ENCODE data around the gene CLIC4.
A peak's percentile ranks its signal among the peaks of the same experiment; 100 is the strongest.
"Not testable (repeated sequence)": the region's sequence is repeated elsewhere in the genome, so short reads cannot be mapped to it uniquely, and the experiment has no call there.

The CLIC4 gene

DNA sequence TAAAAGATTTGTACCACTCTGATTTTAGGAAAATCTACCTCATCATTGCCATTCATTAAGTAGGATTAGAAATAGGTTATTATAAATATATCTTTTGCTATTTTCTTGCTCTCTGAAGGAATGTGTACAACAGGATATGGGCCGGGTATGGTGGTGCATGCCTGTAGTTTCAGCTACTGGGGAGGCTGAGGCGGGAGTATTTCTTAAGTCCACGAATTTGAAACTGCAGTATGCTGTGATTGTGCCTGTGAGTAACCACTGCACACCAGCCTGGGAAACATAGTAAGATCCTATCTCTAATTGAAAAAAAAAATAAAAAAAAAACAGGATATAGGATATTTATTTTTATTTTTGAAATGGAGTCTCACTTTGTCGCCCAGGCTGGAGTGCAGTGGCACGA is 50.0 kb downstream of the CLIC4 start:
- H3K79me2 ChIP-seq (ENCODE audit: control insufficient read depth, insufficient read depth, low read length, unreplicated experiment): peaks cover 69% of the 10 kb centered on the region

DNA sequence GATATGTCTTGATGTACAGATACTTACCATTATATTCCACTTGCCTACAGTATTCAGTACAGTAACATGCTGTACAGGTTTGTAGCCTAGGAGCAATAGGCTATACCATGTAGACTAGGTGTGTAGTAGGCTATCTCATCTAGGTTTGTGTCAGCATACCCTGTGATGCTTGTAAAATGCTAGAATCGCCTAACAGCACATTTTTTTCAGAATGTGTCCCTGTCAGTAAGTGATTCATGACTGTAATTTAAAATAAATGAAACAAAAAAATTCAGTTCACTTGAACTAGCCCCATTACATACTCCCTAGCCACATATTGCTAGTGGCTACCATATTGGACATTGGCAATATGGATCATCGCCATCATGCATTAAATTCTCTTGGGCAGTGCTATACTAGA is 51.3 kb downstream of the CLIC4 start:
- Histone ChIP-seq H3K27ac (ENCODE audit: low read depth, low read length) (no peak overlapping the region), H3K4me1 (ENCODE audit: control insufficient read depth, insufficient read depth, low read length, unreplicated experiment) (peaks cover 31% of the 10 kb centered on the region), H2AFZ (ENCODE audit: low read length, unreplicated experiment) (no peak overlapping the region), H3K27me3 (ENCODE audit: insufficient read depth, low read length) (no peaks in the 10 kb centered on the region), H3K79me2 (ENCODE audit: control insufficient read depth, insufficient read depth, low read length, unreplicated experiment) (peaks cover 64% of the 10 kb centered on the region), H3K4me3 (ENCODE audit: low read depth, low read length) (no peak overlapping the region), H3K36me3 (ENCODE audit: insufficient read depth, low read length) (peaks cover 10% of the 10 kb centered on the region)

More for the DNA sequence above, 50.0 kb downstream of the CLIC4 start:
- Histone ChIP-seq H3K36me3 (ENCODE audit: insufficient read depth, low read length) (peaks cover 10% of the 10 kb centered on the region), H3K4me3 (ENCODE audit: low read depth, low read length) (no peak overlapping the region), H2AFZ (ENCODE audit: low read length, unreplicated experiment) (no peak overlapping the region), H3K4me1 (ENCODE audit: control insufficient read depth, insufficient read depth, low read length, unreplicated experiment) (peaks cover 28% of the 10 kb centered on the region), H3K27me3 (ENCODE audit: insufficient read depth, low read length) (no peaks in the 10 kb centered on the region), H3K27ac (ENCODE audit: low read depth, low read length) (peak overlapping the region; percentile 98)

GRCh38 chr1:24799242-24799641 is 54.0 kb downstream of the CLIC4 start:
- Histone ChIP-seq H3K36me3 (ENCODE audit: insufficient read depth, low read length) (peaks cover 10% of the 10 kb centered on the region), H3K79me2 (ENCODE audit: control insufficient read depth, insufficient read depth, low read length, unreplicated experiment) (peaks cover 62% of the 10 kb centered on the region)

GRCh38 chr1:24801176-24801575 is 55.9 kb downstream of the CLIC4 start:
- Histone ChIP-seq H3K4me1 (ENCODE audit: control insufficient read depth, insufficient read depth, low read length, unreplicated experiment) (peaks cover 39% of the 10 kb centered on the region), H3K4me3 (ENCODE audit: low read depth, low read length) (no peak overlapping the region), H2AFZ (ENCODE audit: low read length, unreplicated experiment) (no peak overlapping the region), H3K27ac (ENCODE audit: low read depth, low read length) (no peak overlapping the region), H3K36me3 (ENCODE audit: insufficient read depth, low read length) (peaks cover 10% of the 10 kb centered on the region), H3K79me2 (ENCODE audit: control insufficient read depth, insufficient read depth, low read length, unreplicated experiment) (peaks cover 54% of the 10 kb centered on the region), H3K27me3 (ENCODE audit: insufficient read depth, low read length) (no peaks in the 10 kb centered on the region)

More at GRCh38 chr1:24799242-24799641, 54.0 kb downstream of the CLIC4 start:
- not testable (repeated sequence) for H3K27ac ChIP-seq (ENCODE audit: low read depth, low read length); H3K4me3 ChIP-seq (ENCODE audit: low read depth, low read length); H2AFZ ChIP-seq (ENCODE audit: low read length, unreplicated experiment); H3K27me3 ChIP-seq (ENCODE audit: insufficient read depth, low read length)
- peaks cover 36% of the 10 kb centered on the region for H3K4me1 ChIP-seq (ENCODE audit: control insufficient read depth, insufficient read depth, low read length, unreplicated experiment)

DNA sequence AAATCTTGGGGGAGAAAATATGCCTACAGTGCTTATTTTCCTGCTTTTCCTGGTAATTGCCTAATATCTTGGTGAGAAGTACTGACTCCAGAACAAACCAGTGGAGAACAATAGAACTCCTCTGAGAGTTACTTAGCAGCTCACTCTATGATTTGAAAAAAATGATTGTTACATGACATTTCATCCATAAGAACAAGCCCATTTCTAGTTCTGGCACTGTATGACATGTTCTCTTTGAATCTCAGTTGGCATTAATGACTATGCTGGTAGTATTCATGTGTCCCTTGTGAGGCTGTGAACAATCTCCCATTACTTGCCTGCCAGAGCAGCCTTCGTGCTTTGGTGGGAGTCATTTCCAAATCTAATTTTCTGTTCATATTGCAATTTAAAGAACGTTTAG is 58.0 kb downstream of the CLIC4 start:
- no peaks in the 10 kb centered on the region for H3K27me3 ChIP-seq (ENCODE audit: insufficient read depth, low read length)
- peaks cover 39% of the 10 kb centered on the region for H3K4me1 ChIP-seq (ENCODE audit: control insufficient read depth, insufficient read depth, low read length, unreplicated experiment)
- H2AFZ ChIP-seq (ENCODE audit: low read length, unreplicated experiment): no peak overlapping the region
- no peak overlapping the region for H3K4me3 ChIP-seq (ENCODE audit: low read depth, low read length)
- H3K27ac ChIP-seq (ENCODE audit: low read depth, low read length): peak overlapping the region; percentile 53
- H3K36me3 ChIP-seq (ENCODE audit: insufficient read depth, low read length): peaks cover 2% of the 10 kb centered on the region
- H3K79me2 ChIP-seq (ENCODE audit: control insufficient read depth, insufficient read depth, low read length, unreplicated experiment): peaks cover 51% of the 10 kb centered on the region

- Histone ChIP-seq H3K4me1 (ENCODE audit: control insufficient read depth, insufficient read depth, low read length, unreplicated experiment) (peaks cover 39% of the 10 kb centered on the region), H3K79me2 (ENCODE audit: control insufficient read depth, insufficient read depth, low read length, unreplicated experiment) (peaks cover 56% of the 10 kb centered on the region), H3K27ac (ENCODE audit: low read depth, low read length) (peak overlapping the region; percentile 53)
Measured at GRCh38 chr1:24803987-24804530, 58.8 kb downstream of the CLIC4 start.

GRCh38 chr1:24805534-24806301 is 60.5 kb downstream of the CLIC4 start:
- Histone ChIP-seq H3K4me3 (ENCODE audit: low read depth, low read length) (peak overlapping the region; percentile 46; the same call in 1 of the 2 replicates), H3K27ac (ENCODE audit: low read depth, low read length) (peak overlapping the region; percentile 43), H2AFZ (ENCODE audit: low read length, unreplicated experiment) (no peak overlapping the region), H3K27me3 (ENCODE audit: insufficient read depth, low read length) (no peaks in the 10 kb centered on the region), H3K36me3 (ENCODE audit: insufficient read depth, low read length) (no peaks in the 10 kb centered on the region; the same call in 1 of the 2 replicates), H3K79me2 (ENCODE audit: control insufficient read depth, insufficient read depth, low read length, unreplicated experiment) (peaks cover 67% of the 10 kb centered on the region), H3K4me1 (ENCODE audit: control insufficient read depth, insufficient read depth, low read length, unreplicated experiment) (peaks cover 39% of the 10 kb centered on the region)

More at GRCh38 chr1:24803987-24804530, 58.8 kb downstream of the CLIC4 start:
- H3K27me3 ChIP-seq (ENCODE audit: insufficient read depth, low read length): no peaks in the 10 kb centered on the region
- no peak overlapping the region for H3K4me3 ChIP-seq (ENCODE audit: low read depth, low read length)
- no peaks in the 10 kb centered on the region; the same call in 1 of the 2 replicates for H3K36me3 ChIP-seq (ENCODE audit: insufficient read depth, low read length)
- no peak overlapping the region for H2AFZ ChIP-seq (ENCODE audit: low read length, unreplicated experiment)

DNA sequence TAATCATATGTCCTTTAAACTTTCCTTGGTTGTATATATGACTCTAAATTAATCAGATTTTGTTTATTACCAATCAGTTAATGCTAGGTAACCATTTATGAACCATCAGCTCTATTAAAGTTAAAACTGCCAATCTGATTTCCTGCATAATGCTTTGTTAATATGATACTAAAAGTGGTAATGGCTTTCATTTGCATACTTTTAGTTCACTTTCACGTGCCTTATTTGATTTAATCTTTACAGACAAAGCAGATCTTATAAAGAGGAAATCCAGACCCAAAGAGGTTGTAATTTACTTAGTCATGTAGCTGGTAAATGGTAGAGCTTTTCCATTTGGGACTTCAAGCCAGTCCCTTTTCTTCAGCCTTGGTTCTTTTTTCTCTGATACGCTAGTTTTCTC is 61.3 kb downstream of the CLIC4 start:
- Histone ChIP-seq H3K27ac (ENCODE audit: low read depth, low read length) (peak overlapping the region; percentile 43; the same call in 1 of the 2 replicates), H3K4me1 (ENCODE audit: control insufficient read depth, insufficient read depth, low read length, unreplicated experiment) (peaks cover 36% of the 10 kb centered on the region), H2AFZ (ENCODE audit: low read length, unreplicated experiment) (no peak overlapping the region), H3K4me3 (ENCODE audit: low read depth, low read length) (no peak overlapping the region), H3K79me2 (ENCODE audit: control insufficient read depth, insufficient read depth, low read length, unreplicated experiment) (peaks cover 65% of the 10 kb centered on the region), H3K36me3 (ENCODE audit: insufficient read depth, low read length) (no peaks in the 10 kb centered on the region; the same call in 1 of the 2 replicates), H3K27me3 (ENCODE audit: insufficient read depth, low read length) (no peaks in the 10 kb centered on the region)

GRCh38 chr1:24811494-24811893 is 66.2 kb downstream of the CLIC4 start:
- H3K4me1 ChIP-seq (ENCODE audit: control insufficient read depth, insufficient read depth, low read length, unreplicated experiment); H3K27me3 ChIP-seq (ENCODE audit: insufficient read depth, low read length); H3K27ac ChIP-seq (ENCODE audit: low read depth, low read length); H2AFZ ChIP-seq (ENCODE audit: low read length, unreplicated experiment); H3K4me3 ChIP-seq (ENCODE audit: low read depth, low read length): not testable (repeated sequence)
- Histone ChIP-seq H3K79me2 (ENCODE audit: control insufficient read depth, insufficient read depth, low read length, unreplicated experiment) (peaks cover 59% of the 10 kb centered on the region), H3K36me3 (ENCODE audit: insufficient read depth, low read length) (peaks cover 27% of the 10 kb centered on the region)

GRCh38 chr1:24820221-24820620 is 75.0 kb downstream of the CLIC4 start:
- H3K27ac ChIP-seq (ENCODE audit: low read depth, low read length); H3K4me1 ChIP-seq (ENCODE audit: control insufficient read depth, insufficient read depth, low read length, unreplicated experiment); H3K4me3 ChIP-seq (ENCODE audit: low read depth, low read length); H3K27me3 ChIP-seq (ENCODE audit: insufficient read depth, low read length); H2AFZ ChIP-seq (ENCODE audit: low read length, unreplicated experiment): not testable (repeated sequence)
- Histone ChIP-seq H3K79me2 (ENCODE audit: control insufficient read depth, insufficient read depth, low read length, unreplicated experiment) (peaks cover 70% of the 10 kb centered on the region), H3K36me3 (ENCODE audit: insufficient read depth, low read length) (peaks cover 25% of the 10 kb centered on the region)

- H3K36me3 ChIP-seq (ENCODE audit: insufficient read depth, low read length): peaks cover 1% of the 10 kb centered on the region; the same call in 1 of the 2 replicates
- no peaks in the 10 kb centered on the region for H3K27me3 ChIP-seq (ENCODE audit: insufficient read depth, low read length)
- no peak overlapping the region for H2AFZ ChIP-seq (ENCODE audit: low read length, unreplicated experiment)
- peaks cover 80% of the 10 kb centered on the region for H3K79me2 ChIP-seq (ENCODE audit: control insufficient read depth, insufficient read depth, low read length, unreplicated experiment)
- H3K4me3 ChIP-seq (ENCODE audit: low read depth, low read length): no peak overlapping the region
- H3K27ac ChIP-seq (ENCODE audit: low read depth, low read length): no peak overlapping the region
- H3K4me1 ChIP-seq (ENCODE audit: control insufficient read depth, insufficient read depth, low read length, unreplicated experiment): peaks cover 24% of the 10 kb centered on the region
Measured at GRCh38 chr1:24822887-24823286, 77.6 kb downstream of the CLIC4 start.
